Fibroblast of pulmonary artery (primary cell): ENCODE data around the gene RAG2.

Experiments
- DNase-seq: peaks from one replicate; pipeline ENCODE4 v3.0.0-alpha.2; 2010; ENCODE audit warnings: low read depth
- H3K4me3 ChIP-seq: replicated peaks from 2 replicates; pipeline ENCODE4 v1.5.1; 2011; ENCODE audit warnings: low read depth, mild to moderate bottlenecking, control low read depth, low read length, moderate library complexity
- CTCF ChIP-seq: IDR thresholded peaks from 2 replicates; pipeline ENCODE4 v1.5.1; 2011; ENCODE audit warnings: mild to moderate bottlenecking, control low read depth, low read length, inconsistent platforms; ENCODE audit errors: missing control alignments

Gene RAG2

GRCh38 chr11:36617543-36618362 is 19.7 kb upstream of the RAG2 start:
- no peak for TF ChIP-seq CTCF
- DNase-seq: no peak
- no peak overlapping the region for H3K4me3 ChIP-seq

GRCh38 chr11:36615826-36616225 is 17.8 kb upstream of the RAG2 start:
- no peak overlapping the region for H3K4me3 ChIP-seq
- TF ChIP-seq CTCF: no peak
- DNase-seq: no peak

- H3K4me3 ChIP-seq: no peak overlapping the region
- no peak for TF ChIP-seq CTCF
- DNase-seq: no peak
Measured at GRCh38 chr11:36609383-36609782, 11.3 kb upstream of the RAG2 start.

- no peak for DNase-seq
- no peak for TF ChIP-seq CTCF
- H3K4me3 ChIP-seq: no peak overlapping the region
Measured at GRCh38 chr11:36608491-36609199, 10.6 kb upstream of the RAG2 start.

- no peak for DNase-seq
- H3K4me3 ChIP-seq: no peak overlapping the region
- TF ChIP-seq CTCF: no peak
Measured at GRCh38 chr11:36605221-36606216, 7.5 kb upstream of the RAG2 start.

GRCh38 chr11:36602135-36602534 is 4.1 kb upstream of the RAG2 start:
- no peak for TF ChIP-seq CTCF
- no peak overlapping the region for H3K4me3 ChIP-seq

More at GRCh38 chr11:36602135-36602534, 4.1 kb upstream of the RAG2 start:
- DNase-seq: no peak
